ENCODE data around the gene RHOJ.
A peak's percentile ranks its signal among the peaks of the same experiment; 100 is the strongest.
"Not testable (repeated sequence)": the region's sequence is repeated elsewhere in the genome, so short reads cannot be mapped to it uniquely, and the experiment has no call there.

RHOJ gene

GRCh38 chr14:63301891-63302534 is 97.8 kb downstream of the RHOJ start:
- DNase-seq = no peak

GRCh38 chr14:63304429-63304828 is 100.2 kb downstream of the RHOJ start:
- DNase-seq = not testable (repeated sequence)

GRCh38 chr14:63308723-63309317 is 104.6 kb downstream of the RHOJ start:
- peak; percentile 23 for DNase-seq

- no peak for DNase-seq
Observed at GRCh38 chr14:63318835-63319234, 114.6 kb downstream of the RHOJ start, which contains the start of gene GPHB5. Gene GPHB5 (minus strand): TSS chr14:63318935. CDS start chr14:63317849, 1,086 bp downstream.

- DNase-seq = no peak
Observed at GRCh38 chr14:63322472-63322871, 118.2 kb downstream of the RHOJ start.

- DNase-seq = no peak
Observed at GRCh38 chr14:63322897-63323573, 118.8 kb downstream of the RHOJ start.

GRCh38 chr14:63326840-63327239 is 122.6 kb downstream of the RHOJ start:
- DNase-seq = no peak

GRCh38 chr14:63328787-63329737 is 124.8 kb downstream of the RHOJ start:
- no peak for DNase-seq

- DNase-seq = peak; percentile 42
Observed at GRCh38 chr14:63342371-63342770, 138.1 kb downstream of the RHOJ start.

All from NCI-H1436 (cell line).